Measurements from ENCODE around the gene UACA.

GRCh38 chr15:70766597-70766996, 3.2 kb upstream of the UACA start:
- TF ChIP-seq CTCF (conservative IDR thresholded peaks at IDR 0.05; ENCODE audit: low read depth in 2 of 2) = no peak
- no peak for TF ChIP-seq STAT1 (IDR thresholded peaks at IDR 0.05; ENCODE audit: unreplicated experiment)
- no peak for TF ChIP-seq REST (IDR thresholded peaks at IDR 0.05; ENCODE audit: unreplicated experiment)
- no peak for TF ChIP-seq CREB1 (CRISPR knock-in tag; IDR thresholded peaks at IDR 0.05; ENCODE audit: low read depth)
- TF ChIP-seq ZNF462 (CRISPR knock-in tag; IDR thresholded peaks at IDR 0.05) = no peak
- no peak for TF ChIP-seq EZH2 (IDR thresholded peaks at IDR 0.05; ENCODE audit: low read depth, unreplicated experiment)
- TF ChIP-seq EZH2phosphoT487 (IDR thresholded peaks at IDR 0.05; ENCODE audit: unreplicated experiment) = no peak
- no peak for TF ChIP-seq POLR2AphosphoS5 (IDR thresholded peaks at IDR 0.05; ENCODE audit: low read depth)
- no peak for TF ChIP-seq ZNF331 (CRISPR knock-in tag; IDR thresholded peaks at IDR 0.05; ENCODE audit: low read depth)
- TF ChIP-seq ETS1 (IDR thresholded peaks at IDR 0.05) = no peak
- TF ChIP-seq JUNB (IDR thresholded peaks at IDR 0.05; ENCODE audit: unreplicated experiment) = no peak
- TF ChIP-seq NANOG (IDR thresholded peaks at IDR 0.05; ENCODE audit: borderline replicate concordance) = no peak
- no peak for TF ChIP-seq ZNF114 (CRISPR knock-in tag; IDR thresholded peaks at IDR 0.05)

Data from GM23338 (cell line).